ELF-1 (cell line): ENCODE measurements around the gene LGALS3BP.
"Not testable (repeated sequence)": the region's sequence is repeated elsewhere in the genome, so short reads cannot be mapped to it uniquely, and the experiment has no call there.

ENCODE experiments used
- DNase-seq: peaks from one replicate; pipeline ENCODE4 v3.0.0-alpha.2; 2016; ENCODE audit warnings: low read depth, low spot score

LGALS3BP gene

GRCh38 chr17:78979780-78980623 is at the start of gene LGALS3BP:
Gene LGALS3BP (minus strand): TSS chr17:78979923. CDS start chr17:78977191, 2,732 bp downstream.
- peak; percentile 77 for DNase-seq

- no peak for DNase-seq
These were observed 49.0 kb upstream of the LGALS3BP start for GRCh38 chr17:79028496-79029326.

- DNase-seq = no peak
These were observed 48.3 kb upstream of the LGALS3BP start for GRCh38 chr17:79027925-79028491.

- no peak for DNase-seq
These were observed 47.7 kb upstream of the LGALS3BP start for GRCh38 chr17:79027274-79027924.

GRCh38 chr17:79026376-79027273 is 46.9 kb upstream of the LGALS3BP start:
- DNase-seq = no peak

GRCh38 chr17:79024901-79025737 is 45.4 kb upstream of the LGALS3BP start:
- DNase-seq = no peak

GRCh38 chr17:79023886-79024771 is 44.4 kb upstream of the LGALS3BP start, which contains the start of gene C1QTNF1:
Gene C1QTNF1 (plus strand): TSS chr17:79024169. CDS start chr17:79043969, 19,800 bp downstream.
- DNase-seq = peak; percentile 70

GRCh38 chr17:79023180-79023705 is 43.5 kb upstream of the LGALS3BP start:
- no peak for DNase-seq

GRCh38 chr17:79022507-79022991 is 42.8 kb upstream of the LGALS3BP start:
- DNase-seq = no peak

- not testable (repeated sequence) for DNase-seq
These were observed 42.2 kb upstream of the LGALS3BP start for GRCh38 chr17:79021929-79022328.

GRCh38 chr17:79020631-79021301 is 41.0 kb upstream of the LGALS3BP start:
- no peak for DNase-seq

- no peak for DNase-seq
These were observed 40.2 kb upstream of the LGALS3BP start for GRCh38 chr17:79019632-79020584.

- DNase-seq = no peak
These were observed 39.5 kb upstream of the LGALS3BP start for GRCh38 chr17:79019261-79019631.

- no peak for DNase-seq
These were observed 38.6 kb upstream of the LGALS3BP start for GRCh38 chr17:79018370-79018695.

- peak; percentile 84 for DNase-seq
These were observed 38.0 kb upstream of the LGALS3BP start for GRCh38 chr17:79017546-79018369.
